ENCODE results near the gene CATSPER3.

The CATSPER3 gene

GRCh38 chr5:134967607-134968006 is at the start of gene CATSPER3:
Gene CATSPER3, plus strand, starts transcription at chr5:134967907. Its CDS starts 85 bp downstream, at chr5:134967992.
- DNase-seq: no peak

GRCh38 chr5:134918861-134919260 is 48.8 kb upstream of the CATSPER3 start:
- no peak for DNase-seq

GRCh38 chr5:134920848-134921575 is 46.7 kb upstream of the CATSPER3 start:
- no peak for DNase-seq

- no peak for DNase-seq
These were observed 35.2 kb upstream of the CATSPER3 start for GRCh38 chr5:134932508-134932907.

- DNase-seq: no peak
These were observed 33.5 kb upstream of the CATSPER3 start for GRCh38 chr5:134934202-134934601.

- DNase-seq: no peak
These were observed 31.8 kb upstream of the CATSPER3 start for GRCh38 chr5:134935711-134936602.

- DNase-seq: no peak
These were observed 30.2 kb upstream of the CATSPER3 start for GRCh38 chr5:134937526-134937925.

- DNase-seq: no peak
These were observed 29.7 kb upstream of the CATSPER3 start for GRCh38 chr5:134938030-134938429.

- DNase-seq: no peak
These were observed 28.2 kb upstream of the CATSPER3 start for GRCh38 chr5:134939500-134939899.

- DNase-seq: no peak
These were observed 24.2 kb upstream of the CATSPER3 start for GRCh38 chr5:134943547-134943946.

- DNase-seq: no peak
These were observed 23.1 kb upstream of the CATSPER3 start for GRCh38 chr5:134944630-134945029.

GRCh38 chr5:134945041-134945440 is 22.7 kb upstream of the CATSPER3 start:
- no peak for DNase-seq

GRCh38 chr5:134948911-134949310 is 18.8 kb upstream of the CATSPER3 start:
- no peak for DNase-seq

- DNase-seq: no peak
These were observed 18.4 kb upstream of the CATSPER3 start for GRCh38 chr5:134949316-134949715.

GRCh38 chr5:134957920-134958608 is 9.6 kb upstream of the CATSPER3 start:
- no peak for DNase-seq

GRCh38 chr5:134958755-134959154 is 9.0 kb upstream of the CATSPER3 start:
- DNase-seq: no peak

GRCh38 chr5:134963098-134963497 is 4.6 kb upstream of the CATSPER3 start:
- DNase-seq: no peak

GRCh38 chr5:134964359-134965270 is 3.1 kb upstream of the CATSPER3 start:
- no peak for DNase-seq

- DNase-seq: no peak
These were observed 2.4 kb upstream of the CATSPER3 start for GRCh38 chr5:134965271-134965825.

- DNase-seq: no peak
These were observed 348 bp downstream of the CATSPER3 start for GRCh38 chr5:134968055-134968454.

- DNase-seq: no peak
These were observed 1.5 kb downstream of the CATSPER3 start for GRCh38 chr5:134969166-134969565.
